GM12892 (cell line): Measurements from ENCODE around the gene SH3D19.

Experiments
- POLR2A ChIP-seq: IDR thresholded peaks from 2 replicates; pipeline ENCODE4 v1.6.1; 2011; ENCODE audit warnings: low read depth, low read length, control low read depth
- POLR2AphosphoS5 ChIP-seq: IDR thresholded peaks from 2 replicates; pipeline ENCODE4 v1.6.1; 2011; ENCODE audit warnings: low read depth, low read length, control low read depth
- TAF1 ChIP-seq: IDR thresholded peaks from 2 replicates; pipeline ENCODE4 v1.6.1; 2011; ENCODE audit warnings: low read depth, mild to moderate bottlenecking, control low read depth, low read length, borderline replicate concordance

DNA sequence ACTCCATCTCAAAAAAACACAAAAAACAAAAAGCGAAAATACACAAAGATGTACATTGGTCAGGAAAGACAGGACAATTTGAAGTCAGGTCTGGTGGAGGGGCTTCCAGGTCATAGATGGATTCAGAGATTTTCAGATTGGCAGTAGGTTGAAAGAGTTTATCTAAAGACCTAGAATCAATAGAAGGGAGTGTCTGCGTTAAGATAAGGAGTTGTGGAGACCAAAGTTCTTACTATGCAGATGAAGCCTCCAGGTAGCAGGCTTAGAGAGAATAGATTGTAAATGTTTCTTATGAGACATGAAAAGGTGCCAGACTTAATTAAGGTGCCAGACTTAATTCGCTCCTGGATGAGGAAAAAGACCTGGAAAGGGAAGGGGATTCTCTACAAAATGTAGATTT is 232.9 kb downstream of the SH3D19 start:
- no peak for TF ChIP-seq POLR2AphosphoS5
- no peak for TF ChIP-seq POLR2A
- no peak for TF ChIP-seq TAF1
